Astrocyte (in vitro differentiated cells and primary cell): ENCODE measurements around the gene TNK1.

Source experiments
- EZH2 ChIP-seq: IDR thresholded peaks from 2 replicates; pipeline ENCODE4 v1.6.1; 2012; ENCODE audit warnings: mild to moderate bottlenecking, low read length, inconsistent platforms; ENCODE audit not compliant: insufficient read depth
- TF ChIP-seq, protein P1 (sequence below): IDR thresholded peaks from 2 replicates; pipeline ENCODE4 v1.5.1; 2011; ENCODE audit warnings: low read depth, mild to moderate bottlenecking, inconsistent platforms, low read length, moderate library complexity; ENCODE audit not compliant: insufficient read depth

DNA sequence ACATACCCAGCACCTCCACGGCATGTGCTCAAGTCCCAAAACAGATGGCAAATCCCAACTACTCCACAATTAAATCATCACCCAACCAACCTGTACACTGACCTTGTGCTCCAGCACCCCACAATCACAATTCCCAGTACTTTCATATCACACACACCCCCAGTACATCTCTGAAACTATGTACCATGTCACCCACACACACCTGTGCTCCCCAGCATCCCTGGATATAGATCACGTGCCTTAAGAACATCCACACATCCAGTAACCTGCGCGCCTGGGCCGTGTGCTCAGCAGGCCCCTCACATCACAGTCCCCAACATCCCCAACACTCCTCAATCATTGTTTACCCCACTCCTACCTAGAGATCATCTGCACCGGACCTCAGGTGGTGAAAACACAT, 28.8 kb downstream of the TNK1 start:
- TF ChIP-seq, protein P1, sequence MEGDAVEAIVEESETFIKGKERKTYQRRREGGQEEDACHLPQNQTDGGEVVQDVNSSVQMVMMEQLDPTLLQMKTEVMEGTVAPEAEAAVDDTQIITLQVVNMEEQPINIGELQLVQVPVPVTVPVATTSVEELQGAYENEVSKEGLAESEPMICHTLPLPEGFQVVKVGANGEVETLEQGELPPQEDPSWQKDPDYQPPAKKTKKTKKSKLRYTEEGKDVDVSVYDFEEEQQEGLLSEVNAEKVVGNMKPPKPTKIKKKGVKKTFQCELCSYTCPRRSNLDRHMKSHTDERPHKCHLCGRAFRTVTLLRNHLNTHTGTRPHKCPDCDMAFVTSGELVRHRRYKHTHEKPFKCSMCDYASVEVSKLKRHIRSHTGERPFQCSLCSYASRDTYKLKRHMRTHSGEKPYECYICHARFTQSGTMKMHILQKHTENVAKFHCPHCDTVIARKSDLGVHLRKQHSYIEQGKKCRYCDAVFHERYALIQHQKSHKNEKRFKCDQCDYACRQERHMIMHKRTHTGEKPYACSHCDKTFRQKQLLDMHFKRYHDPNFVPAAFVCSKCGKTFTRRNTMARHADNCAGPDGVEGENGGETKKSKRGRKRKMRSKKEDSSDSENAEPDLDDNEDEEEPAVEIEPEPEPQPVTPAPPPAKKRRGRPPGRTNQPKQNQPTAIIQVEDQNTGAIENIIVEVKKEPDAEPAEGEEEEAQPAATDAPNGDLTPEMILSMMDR: no peak
- no peak for TF ChIP-seq EZH2
